HCT116 (cell line): ENCODE measurements around the gene GPS1. TPM values are rescaled to one million over a fixed set of nuclear protein-coding genes. Genes with fewer than 3 reads are reported as not detected.
A peak's percentile ranks its signal among the peaks of the same experiment; 100 is the strongest.

Source experiments
- ATAC-seq: fragments of 200-7000 bp; cut with Tn5 transposase; 2 replicates; pipeline ENCODE4 v1.9.1; 2020; ENCODE audit warnings: mild to moderate bottlenecking, moderate library complexity
- BruUV-seq: library from RNA; stranded (reverse); fragments of 400-500 nt; replicated peaks from 2 replicates; lab custom pipeline; 2021; lab: Mats Ljungman, UMichigan
- CTCF ChIA-PET: fragments of 300-600 bp; sonication (Branson Sonifier 250); formaldehyde crosslinking; loops from one replicate; lab custom pipeline; 2021; ENCODE audit warnings: antibody characterized with exemption; lab: Charles Lee
- POLR2A ChIA-PET: fragments of 300-600, 350-600 bp; sonication (Branson Sonifier 250); formaldehyde crosslinking; loops from one replicate; lab custom pipeline; 2021; ENCODE audit warnings: antibody characterized with exemption; lab: Charles Lee
- RAD21 ChIA-PET, 2 experiments: fragments of 300-600 bp; sonication (Branson Sonifier 250); formaldehyde crosslinking; loops; one replicate each; lab custom pipeline; 2023; ENCODE audit warnings: low total read pairs in 2 of 2; ENCODE audit not compliant: uncharacterized antibody in 2 of 2, unreplicated experiment in 2 of 2, low non-redundant PET in 1 of 2; lab: Charles Lee
- DNase-seq: peaks from one replicate; pipeline ENCODE4 v3.0.0-alpha.2; 2010; ENCODE audit warnings: low read depth, low spot score
- H2AFZ ChIP-seq: fragments of 200-600 bp; shearing (Covaris generic), sonication (generic); 2 replicates; pipeline ENCODE4 v1.6.1; 2017; ENCODE audit warnings: low read depth, mixed run types, mixed read lengths, antibody characterized with exemption, low read length; ENCODE audit not compliant: poor library complexity, severe bottlenecking
- H3K27ac ChIP-seq: 2 replicates; pipeline ENCODE4 v1.5.1; 2012; ENCODE audit warnings: low read depth, low read length
- H3K27me3 ChIP-seq: fragments of 200-600 bp; sonication (generic); 2 replicates; pipeline ENCODE4 v1.6.1; 2016; ENCODE audit warnings: mixed run types, low read length, mixed read lengths; ENCODE audit not compliant: insufficient read depth
- H3K36me3 ChIP-seq, 2 experiments: fragments of 200-500 bp in 1 of 2; fragments of 200-600 bp in 1 of 2; sonication (Bioruptor generic) in 1 of 2; sonication (generic) in 1 of 2; 2 replicates each; pipeline versions ENCODE4 v1.5.1 to v1.6.1; 2014 to 2016; ENCODE audit warnings: low read length in 2 of 2, inconsistent platforms in 1 of 2, mixed read lengths in 1 of 2, mixed run types in 1 of 2; ENCODE audit not compliant: insufficient read depth in 2 of 2, control insufficient read depth in 1 of 2
- H3K4me1 ChIP-seq, 2 experiments: fragments of 200-600 bp in 1 of 2; sonication (generic) in 1 of 2; 2 replicates each; pipeline versions ENCODE4 v1.5.1 to v1.6.1; 2012 to 2017; ENCODE audit warnings: low read length in 2 of 2, inconsistent platforms in 1 of 2, mild to moderate bottlenecking in 1 of 2, mixed read lengths in 1 of 2, mixed run types in 1 of 2, moderate library complexity in 1 of 2; ENCODE audit not compliant: insufficient read depth in 2 of 2, control insufficient read depth in 1 of 2
- H3K4me2 ChIP-seq: fragments of 200-600 bp; sonication (generic); 2 replicates; pipeline ENCODE4 v1.6.1; 2017; ENCODE audit warnings: mixed run types, low read length, mixed read lengths
- H3K4me3 ChIP-seq, 2 experiments: fragments of 200-600 bp in 1 of 2; sonication (generic) in 1 of 2; replicated peaks in 1 of 2; 2 replicates each; pipeline ENCODE4 v1.5.1; 2011 to 2016; ENCODE audit warnings: low read length in 2 of 2, control low read depth in 1 of 2, low read depth in 1 of 2, mild to moderate bottlenecking in 1 of 2, mixed read lengths in 1 of 2, mixed run types in 1 of 2
- H3K79me2 ChIP-seq: fragments of 200-600 bp; sonication (generic); 2 replicates; pipeline ENCODE4 v1.6.1; 2017; ENCODE audit warnings: mild to moderate bottlenecking, mixed run types, low read length, moderate library complexity, mixed read lengths; ENCODE audit not compliant: insufficient read depth
- H3K9ac ChIP-seq: fragments of 200-600 bp; sonication (generic); 2 replicates; pipeline ENCODE4 v1.6.1; 2016; ENCODE audit warnings: low read length, mixed read lengths
- H3K9me2 ChIP-seq: fragments of 200-600 bp; sonication (generic), shearing (Covaris generic); 2 replicates; pipeline ENCODE4 v1.6.1; 2017; ENCODE audit warnings: mixed run types, mild to moderate bottlenecking, moderate library complexity; ENCODE audit not compliant: insufficient read depth
- H3K9me3 ChIP-seq, 2 experiments: fragments of 200-500 bp in 1 of 2; fragments of 200-600 bp in 1 of 2; sonication (Bioruptor generic) in 1 of 2; sonication (generic) in 1 of 2; 2 replicates each; pipeline ENCODE4 v1.6.1; 2014 to 2017; ENCODE audit warnings: low read length in 2 of 2, mixed read lengths in 2 of 2, inconsistent platforms in 1 of 2, low read depth in 1 of 2, mild to moderate bottlenecking in 1 of 2, mixed run types in 1 of 2, moderate library complexity in 1 of 2; ENCODE audit not compliant: control insufficient read depth in 1 of 2, insufficient read depth in 1 of 2
- H4K20me1 ChIP-seq: fragments of 200-600 bp; sonication (generic), shearing (Covaris generic); 2 replicates; pipeline ENCODE4 v1.6.1; 2017; ENCODE audit warnings: mixed run types, mild to moderate bottlenecking, moderate library complexity; ENCODE audit not compliant: insufficient read depth
- CBX3 ChIP-seq: IDR thresholded peaks from 2 replicates; pipeline ENCODE4 v1.6.1; 2012; ENCODE audit warnings: low read depth
- CTCF ChIP-seq, 3 experiments: fragments of 200-600 bp in 1 of 3; sonication (generic) in 1 of 3; IDR thresholded peaks in 2 of 3; conservative IDR thresholded peaks in 1 of 3; 2 replicates each; pipeline ENCODE4 v1.5.1; 2012 to 2017; ENCODE audit warnings: low read depth in 2 of 3, low read length in 2 of 3, antibody characterized with exemption in 1 of 3, borderline replicate concordance in 1 of 3, control low read depth in 1 of 3, mild to moderate bottlenecking in 1 of 3, mixed read lengths in 1 of 3, mixed run types in 1 of 3, moderate library complexity in 1 of 3; ENCODE audit not compliant: insufficient read depth in 1 of 3
- EZH2phosphoT487 ChIP-seq: fragments of 200-600 bp; IDR thresholded peaks from 2 replicates; pipeline ENCODE4 v1.6.1; 2018; ENCODE audit warnings: antibody characterized with exemption, borderline replicate concordance
- FOSL1 ChIP-seq: IDR thresholded peaks from 2 replicates; pipeline ENCODE4 v1.6.1; 2012; ENCODE audit warnings: low read depth
- JUND ChIP-seq: IDR thresholded peaks from 2 replicates; pipeline ENCODE4 v1.6.1; 2012
- POLR2AphosphoS5 ChIP-seq: IDR thresholded peaks from 2 replicates; pipeline ENCODE4 v1.6.1; 2011; ENCODE audit warnings: mild to moderate bottlenecking, low read depth, low read length, moderate library complexity
- ZFX ChIP-seq: fragments of 450-650 bp; IDR thresholded peaks from 2 replicates; pipeline ENCODE4 v1.6.1; 2017
- intact Hi-C: fragments of 100-400 bp; cut with micrococcal nuclease; formaldehyde crosslinking; loops from 2 replicates; pipeline ENCODE4 v1.10.0; 2022
- total RNA-seq: library from RNA; stranded (reverse); gene quantifications from one replicate; pipeline ENCODE4 v1.2.1, GENCODE V29; 2021; ENCODE audit not compliant: unreplicated experiment
- TF ChIP-seq, protein P1 (sequence below): IDR thresholded peaks from 2 replicates; pipeline ENCODE4 v1.6.1; 2012; ENCODE audit warnings: low read depth

GPS1 gene
- total RNA-seq, 1 experiment from 2014 or later: 205 TPM

GRCh38 chr17:82085931-82086764, 34.5 kb downstream of the GPS1 start:
- Histone ChIP-seq H3K36me3 (peaks cover 76 to 99% of the 10 kb centered on the region in 2 experiments), H3K4me3 (no peak overlapping the region), H3K79me2 (peaks cover 58% of the 10 kb centered on the region), H3K9ac (no peak overlapping the region), H3K9me3 (no peaks in the 10 kb centered on the region), H3K9me2 (no peaks in the 10 kb centered on the region), H3K4me2 (no peak overlapping the region), H3K27ac (no peak overlapping the region; the same call in 1 of the 2 replicates), H3K4me1 (no peaks in the 10 kb centered on the region), H3K27me3 (no peaks in the 10 kb centered on the region), H2AFZ (no peak overlapping the region), H4K20me1 (no peaks in the 10 kb centered on the region)
- TF ChIP-seq CTCF (IDR thresholded peaks at IDR 0.05 in 2 of 3, conservative IDR thresholded peaks at IDR 0.05 in 1 of 3; ENCODE audit: borderline replicate concordance in 1 of 3, insufficient read depth in 1 of 3, low read depth in 2 of 3, low read length in 2 of 3) (no peak), POLR2AphosphoS5 (0 out of 2 replicates have a peak, but pooled peaks have one; percentile 9), FOSL1 (no peak), JUND (no peak), ZFX (no peak), CBX3 (no peak), EZH2phosphoT487 (no peak)
- TF ChIP-seq, protein P1, sequence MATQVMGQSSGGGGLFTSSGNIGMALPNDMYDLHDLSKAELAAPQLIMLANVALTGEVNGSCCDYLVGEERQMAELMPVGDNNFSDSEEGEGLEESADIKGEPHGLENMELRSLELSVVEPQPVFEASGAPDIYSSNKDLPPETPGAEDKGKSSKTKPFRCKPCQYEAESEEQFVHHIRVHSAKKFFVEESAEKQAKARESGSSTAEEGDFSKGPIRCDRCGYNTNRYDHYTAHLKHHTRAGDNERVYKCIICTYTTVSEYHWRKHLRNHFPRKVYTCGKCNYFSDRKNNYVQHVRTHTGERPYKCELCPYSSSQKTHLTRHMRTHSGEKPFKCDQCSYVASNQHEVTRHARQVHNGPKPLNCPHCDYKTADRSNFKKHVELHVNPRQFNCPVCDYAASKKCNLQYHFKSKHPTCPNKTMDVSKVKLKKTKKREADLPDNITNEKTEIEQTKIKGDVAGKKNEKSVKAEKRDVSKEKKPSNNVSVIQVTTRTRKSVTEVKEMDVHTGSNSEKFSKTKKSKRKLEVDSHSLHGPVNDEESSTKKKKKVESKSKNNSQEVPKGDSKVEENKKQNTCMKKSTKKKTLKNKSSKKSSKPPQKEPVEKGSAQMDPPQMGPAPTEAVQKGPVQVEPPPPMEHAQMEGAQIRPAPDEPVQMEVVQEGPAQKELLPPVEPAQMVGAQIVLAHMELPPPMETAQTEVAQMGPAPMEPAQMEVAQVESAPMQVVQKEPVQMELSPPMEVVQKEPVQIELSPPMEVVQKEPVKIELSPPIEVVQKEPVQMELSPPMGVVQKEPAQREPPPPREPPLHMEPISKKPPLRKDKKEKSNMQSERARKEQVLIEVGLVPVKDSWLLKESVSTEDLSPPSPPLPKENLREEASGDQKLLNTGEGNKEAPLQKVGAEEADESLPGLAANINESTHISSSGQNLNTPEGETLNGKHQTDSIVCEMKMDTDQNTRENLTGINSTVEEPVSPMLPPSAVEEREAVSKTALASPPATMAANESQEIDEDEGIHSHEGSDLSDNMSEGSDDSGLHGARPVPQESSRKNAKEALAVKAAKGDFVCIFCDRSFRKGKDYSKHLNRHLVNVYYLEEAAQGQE: no peak
- ChIA-PET RAD21 (no interaction called here), CTCF (no interaction called here), POLR2A (no interaction called here)
- DNase-seq (no peak), ATAC-seq (no peak)
- BruUV-seq: no TSS peak
- intact Hi-C loops: no loop called here
